ENCODE measurements around the gene ARIH1. TPM values are rescaled to one million over a fixed set of nuclear protein-coding genes. Genes with fewer than 3 reads are reported as not detected.

ARIH1 gene
- total RNA-seq, 1 experiment from 2014 or later: 209 TPM

DNA sequence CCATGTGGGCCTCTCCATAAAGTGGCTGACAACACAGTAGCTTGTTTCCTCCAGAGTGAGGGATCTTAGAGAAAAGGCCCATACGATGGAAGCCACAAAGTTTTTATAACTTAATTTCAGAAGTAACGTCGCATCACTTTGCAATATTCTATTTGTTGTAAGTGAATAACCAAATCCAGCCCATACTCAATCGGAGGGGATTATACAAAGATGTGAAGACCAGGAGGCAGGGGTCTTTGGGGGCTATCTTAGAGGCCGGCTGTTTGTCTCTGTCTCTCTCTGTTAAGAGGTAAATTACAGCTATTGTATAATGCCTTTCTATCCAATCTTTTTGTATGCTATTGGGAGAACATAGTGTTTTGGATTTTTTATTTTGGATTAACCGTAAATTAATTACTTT, 9.1 kb downstream of the ARIH1 start:
- no TSS peak for BruUV-seq (replicated peaks)
- ATAC-seq: no peak
- Histone ChIP-seq H3K4me3 (replicated peaks in 1 of 2; ENCODE audit: low read depth in 1 of 2, low read length in 2 of 2) (no peak overlapping the region), H3K9me2 (ENCODE audit: insufficient read depth) (no peaks in the 10 kb centered on the region), H3K9me3 (ENCODE audit: control insufficient read depth in 1 of 2, insufficient read depth in 1 of 2, low read depth in 1 of 2, low read length in 2 of 2) (no peaks in the 10 kb centered on the region), H3K36me3 (ENCODE audit: control insufficient read depth in 1 of 2, insufficient read depth in 2 of 2, low read length in 2 of 2) (peaks cover 14% of the 10 kb centered on the region in 2 experiments; a peak in 3 of 4 replicates), H3K79me2 (ENCODE audit: insufficient read depth, low read length) (peaks cover 100% of the 10 kb centered on the region), H3K9ac (ENCODE audit: low read length) (no peak overlapping the region), H3K4me2 (ENCODE audit: low read length) (no peak overlapping the region), H3K27ac (ENCODE audit: low read depth, low read length) (no peak overlapping the region), H3K4me1 (ENCODE audit: control insufficient read depth in 1 of 2, insufficient read depth in 2 of 2, low read length in 2 of 2) (no peaks in the 10 kb centered on the region), H3K27me3 (ENCODE audit: insufficient read depth, low read length) (no peaks in the 10 kb centered on the region), H2AFZ (ENCODE audit: low read depth, low read length, poor library complexity, severe bottlenecking) (no peak overlapping the region), H4K20me1 (ENCODE audit: insufficient read depth) (peaks cover 5% of the 10 kb centered on the region)
- RAD21 ChIA-PET (ENCODE audit: low non-redundant PET in 1 of 2, low total read pairs in 2 of 2, uncharacterized antibody in 2 of 2, unreplicated experiment in 2 of 2): no interaction called here
- TF ChIP-seq FOSL1 (IDR thresholded peaks at IDR 0.05; ENCODE audit: low read depth) (no peak), YY1 (IDR thresholded peaks at IDR 0.05; ENCODE audit: extremely low read depth, insufficient replicate concordance, low read depth, low read length) (no peak), ELF1 (IDR thresholded peaks at IDR 0.05; ENCODE audit: borderline replicate concordance, low read depth) (no peak), EGR1 (IDR thresholded peaks at IDR 0.05; ENCODE audit: low read depth) (no peak), EZH2phosphoT487 (IDR thresholded peaks at IDR 0.05; ENCODE audit: borderline replicate concordance) (no peak), EZH2 (IDR thresholded peaks at IDR 0.05) (no peak), TCF7L2 (IDR thresholded peaks at IDR 0.05; ENCODE audit: borderline replicate concordance, extremely low read depth, insufficient read depth, insufficient read length) (no peak)
- TF ChIP-seq, protein P1, sequence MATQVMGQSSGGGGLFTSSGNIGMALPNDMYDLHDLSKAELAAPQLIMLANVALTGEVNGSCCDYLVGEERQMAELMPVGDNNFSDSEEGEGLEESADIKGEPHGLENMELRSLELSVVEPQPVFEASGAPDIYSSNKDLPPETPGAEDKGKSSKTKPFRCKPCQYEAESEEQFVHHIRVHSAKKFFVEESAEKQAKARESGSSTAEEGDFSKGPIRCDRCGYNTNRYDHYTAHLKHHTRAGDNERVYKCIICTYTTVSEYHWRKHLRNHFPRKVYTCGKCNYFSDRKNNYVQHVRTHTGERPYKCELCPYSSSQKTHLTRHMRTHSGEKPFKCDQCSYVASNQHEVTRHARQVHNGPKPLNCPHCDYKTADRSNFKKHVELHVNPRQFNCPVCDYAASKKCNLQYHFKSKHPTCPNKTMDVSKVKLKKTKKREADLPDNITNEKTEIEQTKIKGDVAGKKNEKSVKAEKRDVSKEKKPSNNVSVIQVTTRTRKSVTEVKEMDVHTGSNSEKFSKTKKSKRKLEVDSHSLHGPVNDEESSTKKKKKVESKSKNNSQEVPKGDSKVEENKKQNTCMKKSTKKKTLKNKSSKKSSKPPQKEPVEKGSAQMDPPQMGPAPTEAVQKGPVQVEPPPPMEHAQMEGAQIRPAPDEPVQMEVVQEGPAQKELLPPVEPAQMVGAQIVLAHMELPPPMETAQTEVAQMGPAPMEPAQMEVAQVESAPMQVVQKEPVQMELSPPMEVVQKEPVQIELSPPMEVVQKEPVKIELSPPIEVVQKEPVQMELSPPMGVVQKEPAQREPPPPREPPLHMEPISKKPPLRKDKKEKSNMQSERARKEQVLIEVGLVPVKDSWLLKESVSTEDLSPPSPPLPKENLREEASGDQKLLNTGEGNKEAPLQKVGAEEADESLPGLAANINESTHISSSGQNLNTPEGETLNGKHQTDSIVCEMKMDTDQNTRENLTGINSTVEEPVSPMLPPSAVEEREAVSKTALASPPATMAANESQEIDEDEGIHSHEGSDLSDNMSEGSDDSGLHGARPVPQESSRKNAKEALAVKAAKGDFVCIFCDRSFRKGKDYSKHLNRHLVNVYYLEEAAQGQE (IDR thresholded peaks at IDR 0.05; ENCODE audit: low read depth): no peak
- TF ChIP-seq, protein P2, sequence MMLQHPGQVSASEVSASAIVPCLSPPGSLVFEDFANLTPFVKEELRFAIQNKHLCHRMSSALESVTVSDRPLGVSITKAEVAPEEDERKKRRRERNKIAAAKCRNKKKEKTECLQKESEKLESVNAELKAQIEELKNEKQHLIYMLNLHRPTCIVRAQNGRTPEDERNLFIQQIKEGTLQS (IDR thresholded peaks at IDR 0.05): no peak
- no peak for DNase-seq (ENCODE audit: low read depth, low spot score)
- POLR2A ChIA-PET: interaction anchor here (0.8 to 1.9 kb wide), 2 partner anchors 10 kb away, joined by 3 to 4 read pairs; no protein-coding TSS in a partner anchor
- CTCF ChIA-PET: no interaction called here
- intact Hi-C loops (cut with micrococcal nuclease): no loop called here

Measured in HCT116 (cell line).